Keratinocyte (primary cell): ENCODE data around the gene SYNJ2. TPM values are rescaled to one million over a fixed set of nuclear protein-coding genes. Genes with fewer than 3 reads are reported as not detected.
A peak's percentile ranks its signal among the peaks of the same experiment; 100 is the strongest.

Experiments
- DNase-seq: peaks from one replicate; pipeline ENCODE4 v3.0.0-alpha.2; 2011; ENCODE audit warnings: low read depth, missing footprints, low spot score
- FAIRE-seq: peaks from 2 replicates; lab custom pipeline; 2011; peaks lifted over from hg19 to GRCh38; lab: Jason Lieb, UNC
- H2AFZ ChIP-seq: 2 replicates; pipeline ENCODE4 v1.6.0; 2012; ENCODE audit warnings: low read length, control low read depth, inconsistent platforms; ENCODE audit not compliant: control insufficient read depth
- H3K27ac ChIP-seq: 2 replicates; pipeline ENCODE4 v1.5.1; 2011; ENCODE audit warnings: low read length; ENCODE audit not compliant: control insufficient read depth, insufficient read depth
- H3K27me3 ChIP-seq: 3 replicates; pipeline ENCODE4 v1.6.0; 2011; ENCODE audit warnings: low read length; ENCODE audit not compliant: control insufficient read depth, insufficient read depth; ENCODE audit errors: extremely low read depth
- H3K36me3 ChIP-seq, 2 experiments: 2 replicates in 1 of 2; 3 replicates in 1 of 2; pipeline ENCODE4 v1.5.1; 2011; ENCODE audit warnings: low read length in 2 of 2, mild to moderate bottlenecking in 1 of 2; ENCODE audit not compliant: control insufficient read depth in 2 of 2, insufficient read depth in 2 of 2; ENCODE audit errors: extremely low read depth in 1 of 2
- H3K4me1 ChIP-seq: 3 replicates; pipeline ENCODE4 v1.5.1; 2011; ENCODE audit warnings: low read length; ENCODE audit not compliant: control insufficient read depth, insufficient read depth; ENCODE audit errors: extremely low read depth
- H3K4me2 ChIP-seq: 3 replicates; pipeline ENCODE4 v1.6.0; 2011; ENCODE audit warnings: low read depth, low read length; ENCODE audit not compliant: control insufficient read depth, insufficient read depth; ENCODE audit errors: extremely low read depth
- H3K4me3 ChIP-seq, 3 experiments: fragments of 200-600 bp in 1 of 3; sonication (generic) in 1 of 3; 2 replicates in 2 of 3; 3 replicates in 1 of 3; pipeline ENCODE4 v1.5.1; 2011 to 2016; ENCODE audit warnings: low read length in 3 of 3, mild to moderate bottlenecking in 3 of 3, control low read depth in 2 of 3, inconsistent platforms in 1 of 3, low read depth in 1 of 3, mixed read lengths in 1 of 3, mixed run types in 1 of 3, moderate library complexity in 1 of 3; ENCODE audit not compliant: control insufficient read depth in 2 of 3, insufficient read depth in 2 of 3; ENCODE audit errors: extremely low read depth in 1 of 3
- H3K79me2 ChIP-seq: 2 replicates; pipeline ENCODE4 v1.6.0; 2012; ENCODE audit warnings: low read length; ENCODE audit not compliant: control insufficient read depth, insufficient read depth
- H3K9ac ChIP-seq: 3 replicates; pipeline ENCODE4 v1.6.0; 2011; ENCODE audit warnings: low read length; ENCODE audit not compliant: control insufficient read depth, insufficient read depth; ENCODE audit errors: extremely low read depth
- H3K9me1 ChIP-seq: 3 replicates; pipeline ENCODE4 v1.6.0; 2011; ENCODE audit warnings: low read length; ENCODE audit not compliant: control insufficient read depth, insufficient read depth; ENCODE audit errors: extremely low read depth
- H3K9me3 ChIP-seq: 2 replicates; pipeline ENCODE4 v1.5.1; 2012; ENCODE audit warnings: low read depth, low read length; ENCODE audit not compliant: control insufficient read depth
- H4K20me1 ChIP-seq: 3 replicates; pipeline ENCODE4 v1.6.0; 2011; ENCODE audit warnings: low read length; ENCODE audit not compliant: control insufficient read depth, insufficient read depth; ENCODE audit errors: extremely low read depth
- CTCF ChIP-seq, 3 experiments: IDR thresholded peaks in 1 of 3; conservative IDR thresholded peaks in 1 of 3; optimal IDR thresholded peaks in 1 of 3; 2 replicates in 2 of 3; 3 replicates in 1 of 3; pipeline versions ENCODE3 to v1.5.1; 2011; ENCODE audit warnings: low read length in 3 of 3, mild to moderate bottlenecking in 3 of 3, moderate library complexity in 2 of 3, control low read depth in 1 of 3, inconsistent platforms in 1 of 3; ENCODE audit not compliant: insufficient read depth in 2 of 3; ENCODE audit errors: extremely low read depth in 1 of 3
- EZH2 ChIP-seq: IDR thresholded peaks from one replicate; pipeline ENCODE4 v1.6.1; 2012; ENCODE audit warnings: inconsistent platforms, mild to moderate bottlenecking, low read length, moderate library complexity
- dilution Hi-C: fragments of 300-500 bp; cut with MboI; formaldehyde crosslinking; loops from one replicate; pipeline ENCODE4 v1.7.0; 2020; ENCODE audit warnings: low sequenced_read_pairs; ENCODE audit not compliant: extremely low pct_ligation_motif_present
- polyA plus RNA-seq, 5 experiments: library from polyadenylated mRNA; depleted of rRNA in 3 of 5; stranded (reverse) in 3 of 5; stranded (forward) in 1 of 5; unstranded in 1 of 5; fragments of >200 nt; gene quantifications; 1 replicate in 1 of 5; 2 replicates in 3 of 5; 3 replicates in 1 of 5; pipeline versions ENCODE4 v1.2.1 to v1.2.3, GENCODE V29; 2011 to 2012; ENCODE audit warnings: missing spikeins in 2 of 5, low read depth in 1 of 5, low replicate concordance in 1 of 5

Gene SYNJ2
- polyA plus RNA-seq, 1 donor (not counting 4 experiments of a cell fraction or from before 2014, with no cell fraction given) = 8.6 TPM

GRCh38 chr6:158131926-158132325 lies 150.3 kb downstream of the SYNJ2 start:
- Histone ChIP-seq H4K20me1 (no peaks in the 10 kb centered on the region), H3K9ac (no peak overlapping the region), H3K9me1 (no peaks in the 10 kb centered on the region), H3K27me3 (no peaks in the 10 kb centered on the region), H3K4me2 (no peak overlapping the region), H3K36me3 (no peaks in the 10 kb centered on the region), H3K4me3 (no peak overlapping the region), H2AFZ (no peak overlapping the region), H3K9me3 (no peaks in the 10 kb centered on the region), H3K79me2 (no peaks in the 10 kb centered on the region), H3K4me1 (no peaks in the 10 kb centered on the region), H3K27ac (no peak overlapping the region)
- no peak for TF ChIP-seq EZH2
- TF ChIP-seq CTCF (optimal IDR thresholded peaks at IDR 0.05 in 1 of 3, IDR thresholded peaks at IDR 0.05 in 1 of 3, conservative IDR thresholded peaks at IDR 0.05 in 1 of 3; ENCODE audit: extremely low read depth in 1 of 3, insufficient read depth in 2 of 3, low read length in 3 of 3) = peak; percentile 19 to 51 (median 48)
- dilution Hi-C loops = no loop called here
- no peak for FAIRE-seq
- DNase-seq = no peak

- no peak for DNase-seq
- no peak overlapping the region for H3K4me3 ChIP-seq
- H3K27ac ChIP-seq = no peak overlapping the region
- TF ChIP-seq EZH2 (no peak), CTCF (optimal IDR thresholded peaks at IDR 0.05 in 1 of 3, IDR thresholded peaks at IDR 0.05 in 1 of 3, conservative IDR thresholded peaks at IDR 0.05 in 1 of 3; ENCODE audit: extremely low read depth in 1 of 3, insufficient read depth in 2 of 3, low read length in 3 of 3) (no peak)
- H3K9me1 ChIP-seq = no peaks in the 10 kb centered on the region
- no peak overlapping the region for H3K9ac ChIP-seq
- H2AFZ ChIP-seq = no peak overlapping the region
- no peaks in the 10 kb centered on the region for H3K27me3 ChIP-seq
- dilution Hi-C loops = no loop called here
- peaks cover 0 to 2% of the 10 kb centered on the region in 2 experiments for H3K36me3 ChIP-seq
- H3K79me2 ChIP-seq = no peaks in the 10 kb centered on the region
- no peaks in the 10 kb centered on the region for H4K20me1 ChIP-seq
- peak; percentile 67 for FAIRE-seq
- H3K4me2 ChIP-seq = no peak overlapping the region
- no peaks in the 10 kb centered on the region for H3K9me3 ChIP-seq
- H3K4me1 ChIP-seq = peaks cover 4% of the 10 kb centered on the region
Measured at GRCh38 chr6:158142789-158143188, 161.1 kb downstream of the SYNJ2 start.
